Inferior parietal cortex (tissue), 1 donor: Measurements from ENCODE around the gene SPATA31C1.
"Not testable (repeated sequence)": the region's sequence is repeated elsewhere in the genome, so short reads cannot be mapped to it uniquely, and the experiment has no call there.

Source experiments
- DNase-seq: peaks from one replicate; pipeline ENCODE4 v3.0.0-alpha.2; 2016; ENCODE audit errors: extremely low spot score

The SPATA31C1 gene

GRCh38 chr9:87886933-87887505, 30.7 kb upstream of the SPATA31C1 start:
- DNase-seq: no peak

GRCh38 chr9:87887661-87888480, 29.9 kb upstream of the SPATA31C1 start:
- no peak for DNase-seq

GRCh38 chr9:87888501-87888900, 29.3 kb upstream of the SPATA31C1 start:
- no peak for DNase-seq

- no peak for DNase-seq
Observed at GRCh38 chr9:87889065-87889881, 28.5 kb upstream of the SPATA31C1 start.

GRCh38 chr9:87889882-87890252, 27.9 kb upstream of the SPATA31C1 start:
- no peak for DNase-seq

- no peak for DNase-seq
Observed at GRCh38 chr9:87890837-87891236, 26.9 kb upstream of the SPATA31C1 start.

GRCh38 chr9:87891754-87892153, 26.0 kb upstream of the SPATA31C1 start:
- DNase-seq: no peak

GRCh38 chr9:87892956-87893355, 24.8 kb upstream of the SPATA31C1 start:
- no peak for DNase-seq

GRCh38 chr9:87894998-87895625, 22.6 kb upstream of the SPATA31C1 start:
- no peak for DNase-seq

- no peak for DNase-seq
Observed at GRCh38 chr9:87896891-87897290, 20.9 kb upstream of the SPATA31C1 start.

- DNase-seq: no peak
Observed at GRCh38 chr9:87898151-87898550, 19.6 kb upstream of the SPATA31C1 start.

- DNase-seq: not testable (repeated sequence)
Observed at GRCh38 chr9:87902371-87902770, 15.4 kb upstream of the SPATA31C1 start.

GRCh38 chr9:87909310-87910041, 8.3 kb upstream of the SPATA31C1 start:
- no peak for DNase-seq

- no peak for DNase-seq
Observed at GRCh38 chr9:87910821-87911220, 6.9 kb upstream of the SPATA31C1 start.

GRCh38 chr9:87919013-87919412, 1.3 kb downstream of the SPATA31C1 start:
- DNase-seq: not testable (repeated sequence)

- DNase-seq: not testable (repeated sequence)
Observed at GRCh38 chr9:87921561-87921960, 3.8 kb downstream of the SPATA31C1 start.

- DNase-seq: not testable (repeated sequence)
Observed at GRCh38 chr9:87923012-87923411, 5.2 kb downstream of the SPATA31C1 start.

GRCh38 chr9:87924851-87925250, 7.1 kb downstream of the SPATA31C1 start:
- DNase-seq: not testable (repeated sequence)

GRCh38 chr9:87929152-87929551, 11.4 kb downstream of the SPATA31C1 start:
- not testable (repeated sequence) for DNase-seq

GRCh38 chr9:87934444-87934843, 16.7 kb downstream of the SPATA31C1 start:
- DNase-seq: not testable (repeated sequence)

- not testable (repeated sequence) for DNase-seq
Observed at GRCh38 chr9:87937352-87937751, 19.6 kb downstream of the SPATA31C1 start.
